Aorta (tissue), 5 donors: Measurements from ENCODE around the gene SVOPL. TPM values are rescaled to one million over a fixed set of nuclear protein-coding genes. Genes with fewer than 3 reads are reported as not detected.

Experiments
- ATAC-seq: fragments of 200-7000 bp; cut with Tn5 transposase; one replicate; pipeline ENCODE4 v1.9.1; 2022; ENCODE audit warnings: moderate library complexity; ENCODE audit not compliant: low FRiP score
- DNase-seq, 2 donors: peaks; one replicate each; pipeline ENCODE4 v3.0.0-alpha.2; 2020
- H3K27ac ChIP-seq, 2 donors: one replicate each; pipeline ENCODE4 v1.5.1; 2013; ENCODE audit warnings: low read length in 2 of 2, mild to moderate bottlenecking in 2 of 2, moderate library complexity in 2 of 2, control low read depth in 1 of 2, inconsistent platforms in 1 of 2, low read depth in 1 of 2
- H3K27me3 ChIP-seq, 2 donors: one replicate each; pipeline ENCODE4 v1.6.1; 2013; ENCODE audit warnings: control low read depth in 1 of 2, low read length in 1 of 2, mild to moderate bottlenecking in 1 of 2, moderate library complexity in 1 of 2; ENCODE audit not compliant: insufficient read depth in 2 of 2, control insufficient read depth in 1 of 2
- H3K36me3 ChIP-seq, 2 donors: one replicate each; pipeline ENCODE4 v1.6.1; 2013; ENCODE audit warnings: control low read depth in 1 of 2, low read length in 1 of 2, mild to moderate bottlenecking in 1 of 2; ENCODE audit not compliant: insufficient read depth in 2 of 2, control insufficient read depth in 1 of 2
- H3K4me1 ChIP-seq, 2 donors: one replicate each; pipeline ENCODE4 v1.6.1; 2013; ENCODE audit warnings: low read length in 2 of 2, control low read depth in 1 of 2, mild to moderate bottlenecking in 1 of 2, moderate library complexity in 1 of 2; ENCODE audit not compliant: insufficient read depth in 2 of 2, control insufficient read depth in 1 of 2
- H3K4me3 ChIP-seq, 2 donors: one replicate each; pipeline ENCODE4 v1.5.1; 2013; ENCODE audit warnings: low read length in 2 of 2, control low read depth in 1 of 2, mild to moderate bottlenecking in 1 of 2
- H3K9me3 ChIP-seq: one replicate; pipeline ENCODE4 v1.6.1; 2013; ENCODE audit warnings: mild to moderate bottlenecking, low read length; ENCODE audit not compliant: control insufficient read depth
- whole genome bisulfite sequencing, 2 donors: extraction: QIAGEN DNeasy Blood & Tissue Kit; methylation state at CpG; one replicate each; pipeline ENCODE4 v1.1.7; 2013; 5-methylcytosine and 5-hydroxymethylcytosine counted together
- intact Hi-C, 2 donors: fragments of 100-400 bp; cut with DNase I; formaldehyde crosslinking; loops; one replicate each; pipeline versions ENCODE4 v1.14.2 to v1.15.0; 2022
- long read RNA-seq, 2 donors: library from polyadenylated mRNA; unstranded; transcript quantifications; one replicate each; pipeline ENCODE4 v2.0.0, GENCODE V29; 2020 to 2021
- polyA plus RNA-seq, 2 donors: library from polyadenylated mRNA; stranded (reverse); fragments of 200-250 nt; gene quantifications; one replicate each; pipeline ENCODE4 v1.2.3, GENCODE V29; 2013
- total RNA-seq, 2 donors: library from RNA; stranded (reverse); fragmentation: NEBNext Ultra II Directional; extraction: Animal tissue kit (Norgen Biotek cat#: 25700); gene quantifications; one replicate each; pipeline ENCODE4 v1.2.1, GENCODE V29; 2021
- donor health status: healthy with polysubstance abuse.
- donor health status: Bipolar disorder and iron deficiency.
- donor health status: DM: no; HTN: no; CAD: no.
- donor health status: DM: no; HTN: no; CAD: no.
- donor health status: DM: yes; HTN: yes; CAD: no.

The SVOPL gene, protein sequence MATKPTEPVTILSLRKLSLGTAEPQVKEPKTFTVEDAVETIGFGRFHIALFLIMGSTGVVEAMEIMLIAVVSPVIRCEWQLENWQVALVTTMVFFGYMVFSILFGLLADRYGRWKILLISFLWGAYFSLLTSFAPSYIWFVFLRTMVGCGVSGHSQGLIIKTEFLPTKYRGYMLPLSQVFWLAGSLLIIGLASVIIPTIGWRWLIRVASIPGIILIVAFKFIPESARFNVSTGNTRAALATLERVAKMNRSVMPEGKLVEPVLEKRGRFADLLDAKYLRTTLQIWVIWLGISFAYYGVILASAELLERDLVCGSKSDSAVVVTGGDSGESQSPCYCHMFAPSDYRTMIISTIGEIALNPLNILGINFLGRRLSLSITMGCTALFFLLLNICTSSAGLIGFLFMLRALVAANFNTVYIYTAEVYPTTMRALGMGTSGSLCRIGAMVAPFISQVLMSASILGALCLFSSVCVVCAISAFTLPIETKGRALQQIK
- total RNA-seq (not detected), polyA plus RNA-seq (1 to 10 TPM in 1 of 2 donors, not detected in 1; 1.2 TPM)
- long read RNA-seq, donor 1 = 0 reads
- long read RNA-seq, donor 2 = 0 reads

DNA sequence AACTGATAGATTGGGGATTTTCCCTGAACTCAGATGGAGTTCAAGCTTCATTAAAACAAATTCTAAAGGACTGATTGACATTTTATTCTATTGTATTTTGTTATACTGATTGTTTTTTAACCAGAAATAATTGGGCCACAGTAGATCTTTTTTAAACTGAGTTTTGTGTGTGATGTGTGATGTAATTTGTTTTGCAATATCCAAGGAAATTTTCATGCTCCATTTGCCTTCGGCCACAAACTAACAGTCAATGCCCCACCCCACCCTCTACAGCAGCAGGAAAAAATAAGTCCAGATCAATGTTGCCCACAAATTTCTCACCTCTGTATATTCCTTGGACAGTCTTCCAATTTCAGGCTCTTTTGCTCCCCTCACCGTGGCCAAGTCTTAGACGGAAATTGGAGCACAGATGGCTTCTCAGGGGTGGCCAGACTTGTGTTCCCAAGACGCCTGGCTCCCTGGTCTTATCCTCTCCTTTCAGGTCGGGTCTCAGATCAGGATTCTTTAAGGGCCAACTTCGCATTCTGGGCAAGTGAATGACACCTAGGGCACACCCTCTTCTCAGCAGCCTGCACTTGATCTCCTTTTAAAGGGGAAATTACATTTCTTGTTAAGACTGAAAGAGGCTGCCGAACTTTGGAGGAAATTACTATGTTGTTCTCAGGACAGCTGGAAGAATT is at the start of gene SVOPL:
SVOPL (minus strand) TSS at position 506 of the 680 bp plus-strand sequence. CDS start 22,317 bp downstream, outside the sequence.
- ATAC-seq = no peak
- Histone ChIP-seq H3K27ac (no peak within 1 kb of the TSS), H3K36me3 (no peaks in the 10 kb centered on the region), H3K4me3 (no peak within 1 kb of the TSS), H3K4me1 (no peaks in the 10 kb centered on the region), H3K27me3 (no peaks in the 10 kb centered on the region), H3K9me3 (no peaks in the 10 kb centered on the region)
- no peak for DNase-seq
- WGBS, 2 donors = 55 to 60% methylated on average over 7 of the region's 7 CpGs
- intact Hi-C loops = no loop called here

DNA sequence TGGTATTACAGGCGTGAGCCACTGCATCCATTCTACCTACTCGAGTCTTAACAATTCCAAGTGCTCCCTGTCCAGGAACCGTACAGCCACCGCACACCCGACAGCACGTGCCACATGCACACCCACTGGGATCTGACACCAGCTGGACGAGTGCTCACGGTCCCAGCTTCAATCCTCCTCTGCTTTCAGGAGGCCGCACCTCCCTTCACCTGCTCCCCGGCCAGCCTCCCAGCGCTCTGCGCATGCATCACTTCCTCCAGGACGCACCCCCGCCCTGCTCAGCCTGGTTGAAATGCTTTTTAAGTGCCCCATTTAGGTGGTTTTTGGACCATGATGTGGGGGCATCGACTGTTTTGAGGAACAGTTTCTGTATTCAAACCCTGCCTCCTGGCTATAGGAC is 49.3 kb upstream of the SVOPL start:
- Histone ChIP-seq H3K27me3 (no peaks in the 10 kb centered on the region), H3K36me3 (no peaks in the 10 kb centered on the region), H3K4me3 (no peak overlapping the region), H3K4me1 (no peaks in the 10 kb centered on the region), H3K9me3 (no peaks in the 10 kb centered on the region), H3K27ac (no peak overlapping the region)
- intact Hi-C loops = no loop called here
- WGBS, 2 donors = 93 to 94% methylated on average over 15 of the region's 15 CpGs
- DNase-seq (no peak), ATAC-seq (no peak)

DNA sequence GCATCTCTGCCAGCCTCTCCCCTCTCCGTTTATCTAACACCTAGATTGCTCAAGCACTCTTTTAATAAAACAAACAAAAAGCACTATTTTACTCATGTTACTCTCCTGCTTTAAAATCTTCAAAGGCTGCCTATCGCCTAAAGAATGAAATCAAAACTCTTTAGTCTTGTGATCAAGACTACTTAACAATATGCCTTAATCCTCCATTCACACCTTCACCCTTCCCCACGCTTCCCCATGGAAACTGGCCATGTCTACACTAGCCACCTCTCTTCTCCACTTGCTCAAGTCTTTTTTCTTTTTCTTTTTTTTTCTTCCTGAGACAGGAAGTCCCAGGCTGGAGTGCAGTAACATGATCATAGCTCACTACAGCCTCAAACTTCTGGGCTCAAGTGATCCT is 48.8 kb upstream of the SVOPL start:
- DNase-seq (no peak), ATAC-seq (no peak)
- no peaks in the 10 kb centered on the region for H3K9me3 ChIP-seq
- H3K36me3 ChIP-seq = no peaks in the 10 kb centered on the region
- intact Hi-C loops = no loop called here
- 64 to 78% methylated on average over 3 of the region's 3 CpGs for WGBS, 2 donors
- H3K27me3 ChIP-seq = no peaks in the 10 kb centered on the region
- no peak overlapping the region for H3K4me3 ChIP-seq
- H3K4me1 ChIP-seq = no peaks in the 10 kb centered on the region
- H3K27ac ChIP-seq = no peak overlapping the region

DNA sequence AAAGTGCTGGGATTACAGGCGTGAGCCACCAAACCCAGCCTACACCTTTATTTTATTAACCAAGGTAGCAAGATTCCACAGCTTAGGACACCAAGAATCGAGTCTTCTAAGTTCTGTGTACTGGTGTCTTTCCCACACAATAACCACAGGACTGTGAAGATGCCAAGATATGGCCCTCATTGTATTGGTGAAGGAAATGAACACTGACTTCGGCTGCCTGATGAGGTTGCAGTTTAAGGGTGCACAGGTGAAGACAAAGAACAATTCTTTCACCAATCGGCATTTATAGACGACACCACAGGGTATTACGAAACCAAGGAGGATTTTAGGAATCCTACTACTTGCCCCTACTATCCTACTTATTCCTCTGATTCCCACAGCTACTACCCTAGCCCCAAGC is 47.5 kb upstream of the SVOPL start:
- DNase-seq = no peak
- ATAC-seq = no peak
- no peaks in the 10 kb centered on the region for H3K27me3 ChIP-seq
- intact Hi-C loops = no loop called here
- WGBS, 2 donors = 89 to 91% methylated on average over 6 of the region's 6 CpGs
- H3K4me1 ChIP-seq = no peaks in the 10 kb centered on the region
- no peak overlapping the region for H3K27ac ChIP-seq
- no peaks in the 10 kb centered on the region for H3K9me3 ChIP-seq
- no peak overlapping the region for H3K4me3 ChIP-seq
- H3K36me3 ChIP-seq = no peaks in the 10 kb centered on the region

DNA sequence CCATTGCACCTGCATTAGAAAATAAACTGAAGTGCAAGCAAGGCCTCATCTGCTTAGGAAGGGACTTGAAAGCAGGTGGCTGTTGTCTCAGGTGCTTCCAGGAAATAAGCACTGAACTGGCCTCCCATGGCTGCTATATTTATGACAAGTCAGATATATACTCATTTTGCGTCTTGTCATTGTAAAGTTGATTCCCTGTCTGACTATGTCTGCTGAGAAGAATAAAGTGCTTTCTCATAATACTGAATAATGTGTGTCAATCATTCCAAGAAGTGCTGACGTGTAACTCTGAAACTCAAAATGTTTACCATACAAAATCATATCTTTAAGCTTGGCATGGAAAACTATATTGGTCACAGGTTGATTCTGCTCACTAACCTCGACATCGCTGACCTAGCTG is 44.9 kb upstream of the SVOPL start:
- no peaks in the 10 kb centered on the region for H3K9me3 ChIP-seq
- H3K4me3 ChIP-seq = no peak overlapping the region
- no peaks in the 10 kb centered on the region for H3K4me1 ChIP-seq
- DNase-seq = no peak
- ATAC-seq = no peak
- 83 to 89% methylated on average over 4 of the region's 4 CpGs for WGBS, 2 donors
- intact Hi-C loops = no loop called here
- H3K36me3 ChIP-seq = no peaks in the 10 kb centered on the region
- no peaks in the 10 kb centered on the region for H3K27me3 ChIP-seq
- no peak overlapping the region for H3K27ac ChIP-seq

DNA sequence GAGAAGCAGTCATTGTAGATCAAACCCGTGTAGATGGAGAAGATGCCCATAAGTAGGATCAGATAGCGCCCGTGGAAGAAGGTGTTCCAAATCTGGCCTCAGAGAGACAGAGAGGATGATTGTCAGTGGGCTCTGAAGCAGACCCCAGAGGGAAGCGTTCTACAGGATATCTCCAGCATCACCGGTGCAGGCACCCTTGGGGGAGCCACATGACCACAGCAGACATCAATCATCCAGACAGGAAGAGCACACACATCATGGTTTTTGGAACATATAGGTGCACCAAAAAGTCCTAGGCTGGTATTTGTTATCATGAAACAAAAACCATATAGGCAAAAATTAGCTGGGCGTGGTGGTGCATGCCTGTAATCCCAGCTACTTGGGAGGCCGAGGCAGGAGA is 44.0 kb upstream of the SVOPL start:
- Histone ChIP-seq H3K27ac (no peak overlapping the region), H3K4me3 (no peak overlapping the region), H3K4me1 (no peaks in the 10 kb centered on the region), H3K9me3 (no peaks in the 10 kb centered on the region), H3K36me3 (no peaks in the 10 kb centered on the region), H3K27me3 (no peaks in the 10 kb centered on the region)
- DNase-seq (no peak), ATAC-seq (no peak)
- intact Hi-C loops = no loop called here
- 92 to 94% methylated on average over 7 of the region's 7 CpGs for WGBS, 2 donors

DNA sequence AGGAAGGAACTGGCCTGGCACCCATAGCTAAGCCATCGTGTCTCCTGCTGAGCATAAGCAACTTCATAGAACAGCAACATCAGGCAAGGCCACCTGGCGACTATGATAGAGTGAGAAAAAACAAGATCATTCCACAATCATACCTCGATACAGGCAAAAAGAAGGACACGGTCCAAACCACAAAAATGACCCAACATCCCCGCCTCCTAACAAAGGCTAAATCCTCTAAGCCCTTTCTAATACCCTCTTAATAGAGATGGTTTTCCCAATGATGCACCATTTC is 40.2 kb upstream of the SVOPL start:
- Histone ChIP-seq H3K27ac (no peak overlapping the region), H3K9me3 (no peaks in the 10 kb centered on the region), H3K4me1 (no peaks in the 10 kb centered on the region), H3K36me3 (no peaks in the 10 kb centered on the region), H3K27me3 (no peaks in the 10 kb centered on the region), H3K4me3 (no peak overlapping the region)
- ATAC-seq = no peak
- intact Hi-C loops = no loop called here
- DNase-seq = no peak
- WGBS, 2 donors = 93 to 94% methylated on average over 5 of the region's 5 CpGs

DNA sequence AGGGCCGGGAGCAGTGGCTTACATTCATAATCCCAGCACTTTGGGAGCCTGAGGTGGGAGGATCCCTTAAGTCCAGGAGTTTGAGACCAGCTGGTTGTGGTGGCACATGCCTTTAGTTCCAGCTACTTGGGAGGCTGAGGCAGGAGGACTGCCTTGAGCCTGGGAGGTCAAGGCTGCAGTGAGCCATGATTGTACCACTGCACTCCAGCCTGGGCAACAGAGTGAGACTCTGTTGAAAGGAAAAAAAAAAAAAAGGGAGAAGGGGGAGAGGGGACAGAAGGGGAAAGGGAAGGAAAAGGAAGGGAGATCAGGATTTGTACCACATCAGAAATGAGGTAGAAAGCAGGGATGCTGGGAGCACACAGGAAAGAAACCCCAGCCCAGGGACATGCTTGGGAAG is 38.7 kb upstream of the SVOPL start:
- no peak overlapping the region for H3K27ac ChIP-seq
- no peak overlapping the region for H3K4me3 ChIP-seq
- no peaks in the 10 kb centered on the region for H3K36me3 ChIP-seq
- H3K27me3 ChIP-seq = no peaks in the 10 kb centered on the region
- WGBS, 2 donors = 76 to 81% methylated on average over 1 of the region's 1 CpG
- no peaks in the 10 kb centered on the region for H3K9me3 ChIP-seq
- H3K4me1 ChIP-seq = no peaks in the 10 kb centered on the region
- intact Hi-C loops = loop anchor here (10.0 kb wide), 1 partner anchor 1135 kb away; no protein-coding TSS in a partner anchor
- DNase-seq (no peak), ATAC-seq (no peak)
